ENCODE measurements around the gene HOXC13. TPM values are rescaled to one million over a fixed set of nuclear protein-coding genes. Genes with fewer than 3 reads are reported as not detected.

Gene HOXC13
- total RNA-seq, 4 donors from 2014 or later: not detected

DNA sequence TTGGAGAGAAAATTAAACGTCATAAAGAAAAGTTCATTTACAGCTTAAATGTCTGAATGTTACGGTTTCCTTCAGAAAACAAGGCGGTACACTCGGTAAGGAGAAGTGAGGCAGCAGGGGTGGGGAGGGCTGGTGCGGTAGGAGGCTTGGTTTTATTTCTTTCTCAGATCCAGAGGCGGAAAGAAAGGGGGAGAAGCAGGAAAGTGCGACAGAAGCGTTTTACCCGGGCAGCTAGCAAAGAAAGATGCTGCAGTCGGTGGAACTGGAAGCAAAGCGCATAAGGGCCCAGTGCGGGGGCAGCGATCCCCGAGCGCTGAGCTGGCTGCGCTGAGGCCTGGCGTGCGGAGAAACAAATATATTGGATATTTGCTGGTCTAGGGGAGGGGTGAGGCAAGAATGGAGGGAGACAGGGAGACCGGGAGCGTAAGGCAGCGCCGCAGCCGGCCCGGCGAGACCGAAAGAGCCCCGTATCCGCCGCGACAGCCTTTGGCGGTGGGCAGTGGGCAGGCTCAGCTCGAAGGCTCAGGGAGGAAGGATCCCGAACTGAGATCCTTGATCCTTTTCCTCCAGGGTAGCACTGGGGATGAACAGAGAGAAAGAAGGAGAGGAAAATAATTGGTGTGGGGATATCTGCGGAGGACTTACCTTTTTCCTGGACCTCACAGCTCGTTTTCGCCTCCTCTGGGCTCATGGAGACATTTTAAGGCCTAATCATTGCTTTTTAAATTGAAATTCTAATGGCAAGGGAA is 27.9 kb downstream of the HOXC13 start:
- Histone ChIP-seq H3K36me3 (no peaks in the 10 kb centered on the region), H3K27me3 (peaks cover 9 to 100% (median 90%) of the 10 kb centered on the region in 4 donors), H3K4me3 (peak overlapping the region in 1 of 4 donors; percentile 2), H3K27ac (replicated peaks in 1 of 4) (no peak overlapping the region), H3K4me1 (peaks cover 0 to 28% (median 14%) of the 10 kb centered on the region in 4 donors), H3K9me3 (no peaks in the 10 kb centered on the region)
- no peak for DNase-seq (ENCODE audit: extremely low spot score)
- TF ChIP-seq POLR2AphosphoS5 (IDR thresholded peaks at IDR 0.05) (no peak), EP300 (IDR thresholded peaks at IDR 0.05) (no peak)
- TF ChIP-seq, protein P1, sequence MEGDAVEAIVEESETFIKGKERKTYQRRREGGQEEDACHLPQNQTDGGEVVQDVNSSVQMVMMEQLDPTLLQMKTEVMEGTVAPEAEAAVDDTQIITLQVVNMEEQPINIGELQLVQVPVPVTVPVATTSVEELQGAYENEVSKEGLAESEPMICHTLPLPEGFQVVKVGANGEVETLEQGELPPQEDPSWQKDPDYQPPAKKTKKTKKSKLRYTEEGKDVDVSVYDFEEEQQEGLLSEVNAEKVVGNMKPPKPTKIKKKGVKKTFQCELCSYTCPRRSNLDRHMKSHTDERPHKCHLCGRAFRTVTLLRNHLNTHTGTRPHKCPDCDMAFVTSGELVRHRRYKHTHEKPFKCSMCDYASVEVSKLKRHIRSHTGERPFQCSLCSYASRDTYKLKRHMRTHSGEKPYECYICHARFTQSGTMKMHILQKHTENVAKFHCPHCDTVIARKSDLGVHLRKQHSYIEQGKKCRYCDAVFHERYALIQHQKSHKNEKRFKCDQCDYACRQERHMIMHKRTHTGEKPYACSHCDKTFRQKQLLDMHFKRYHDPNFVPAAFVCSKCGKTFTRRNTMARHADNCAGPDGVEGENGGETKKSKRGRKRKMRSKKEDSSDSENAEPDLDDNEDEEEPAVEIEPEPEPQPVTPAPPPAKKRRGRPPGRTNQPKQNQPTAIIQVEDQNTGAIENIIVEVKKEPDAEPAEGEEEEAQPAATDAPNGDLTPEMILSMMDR (IDR thresholded peaks at IDR 0.05): no peak
- WGBS: 15% methylated on average over 36 of the region's 36 CpGs
- intact Hi-C loops (cut with DNase I): no loop called here

DNA sequence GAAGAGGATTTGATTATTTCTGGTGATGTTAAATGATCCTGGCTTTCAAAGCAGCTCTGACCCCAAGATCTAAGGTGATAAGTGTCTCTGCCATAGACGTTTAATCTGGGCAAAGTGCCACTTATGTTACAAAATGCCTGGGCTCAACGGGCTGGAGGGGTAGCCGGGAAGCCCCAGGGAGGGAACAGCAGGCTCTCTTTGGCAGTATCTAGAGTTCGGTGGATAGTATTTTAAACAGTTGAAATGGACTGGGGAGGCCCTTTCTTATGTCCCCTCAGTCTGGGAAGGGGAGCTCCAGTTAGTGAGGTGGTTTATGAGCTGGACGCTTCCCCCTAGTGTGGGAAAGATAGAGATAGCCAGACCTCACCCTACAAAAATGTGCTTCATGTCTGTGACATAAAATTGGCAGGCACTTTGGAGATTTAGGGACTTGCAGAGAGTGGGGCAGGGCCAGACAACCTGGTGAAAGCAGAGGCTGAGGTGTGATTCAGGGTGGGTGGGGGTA is 28.8 kb downstream of the HOXC13 start:
- H3K4me3 ChIP-seq: no peak overlapping the region
- no peaks in the 10 kb centered on the region for H3K36me3 ChIP-seq
- H3K27me3 ChIP-seq: peaks cover 9 to 100% (median 90%) of the 10 kb centered on the region in 4 donors
- intact Hi-C loops (cut with DNase I): no loop called here
- peaks cover 0 to 26% (median 13%) of the 10 kb centered on the region in 4 donors for H3K4me1 ChIP-seq
- H3K27ac ChIP-seq (replicated peaks in 1 of 4): no peak overlapping the region
- WGBS: 34% methylated on average over 5 of the region's 5 CpGs
- H3K9me3 ChIP-seq: no peaks in the 10 kb centered on the region
- DNase-seq (ENCODE audit: extremely low spot score): no peak
- no peak for TF ChIP-seq EP300 (IDR thresholded peaks at IDR 0.05)
- no peak for TF ChIP-seq POLR2AphosphoS5 (IDR thresholded peaks at IDR 0.05)

DNA sequence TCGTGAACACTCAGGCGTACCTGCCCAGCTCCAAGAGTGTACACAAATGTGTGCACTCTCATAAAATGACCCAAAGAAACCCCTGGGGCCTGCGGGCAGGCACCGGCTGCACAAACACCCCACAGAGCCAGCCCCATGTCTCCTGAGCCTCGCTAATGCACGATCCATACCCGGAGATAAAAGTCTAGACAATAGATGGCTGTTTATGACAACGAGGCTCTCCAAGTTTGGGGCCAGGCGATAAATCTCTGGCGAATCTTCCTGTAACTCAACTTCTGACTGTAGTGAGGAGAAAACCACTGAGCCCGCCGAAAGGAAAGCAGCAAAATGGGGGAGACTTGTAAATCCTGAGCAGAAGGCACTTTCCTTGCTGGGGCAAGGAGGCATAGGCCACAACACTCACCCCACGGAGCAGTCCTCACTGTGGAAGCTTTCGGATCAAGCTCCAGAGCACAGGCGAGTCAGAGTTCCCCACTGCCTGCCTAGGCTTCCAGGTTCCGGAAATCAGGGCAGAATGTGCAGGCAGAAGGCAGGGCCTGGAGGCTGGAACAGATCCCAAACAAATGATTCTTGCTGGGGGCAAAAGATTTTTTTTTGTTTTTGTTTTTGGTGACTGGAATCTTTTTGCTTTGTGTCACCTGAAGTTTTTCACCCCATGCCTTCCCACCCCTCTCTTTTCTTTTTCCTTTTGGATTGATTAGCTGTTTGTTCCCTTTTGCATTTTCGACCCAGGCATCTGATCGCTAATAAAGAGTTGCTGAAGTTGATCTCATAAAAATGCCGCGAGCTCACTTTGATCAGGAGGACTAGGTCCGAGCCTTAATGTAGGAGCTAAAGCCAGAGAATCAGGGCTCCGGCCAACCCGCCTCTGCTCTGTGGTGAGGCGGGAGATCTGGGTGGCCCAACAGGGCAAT is 29.8 kb downstream of the HOXC13 start:
- 33% methylated on average over 16 of the region's 24 CpGs for WGBS
- H3K4me1 ChIP-seq: peaks cover 5 to 30% (median 19%) of the 10 kb centered on the region in 4 donors
- no peak overlapping the region for H3K27ac ChIP-seq (replicated peaks in 1 of 4)
- no peak overlapping the region for H3K4me3 ChIP-seq
- H3K27me3 ChIP-seq: peaks cover 13 to 100% (median 90%) of the 10 kb centered on the region in 4 donors
- no peak for DNase-seq (ENCODE audit: extremely low spot score)
- TF ChIP-seq POLR2A (IDR thresholded peaks at IDR 0.05; ENCODE audit: low read depth) (no peak), EP300 (IDR thresholded peaks at IDR 0.05) (no peak), POLR2AphosphoS5 (IDR thresholded peaks at IDR 0.05) (no peak)
- TF ChIP-seq, protein P1 (IDR thresholded peaks at IDR 0.05): no peak
- H3K36me3 ChIP-seq: no peaks in the 10 kb centered on the region
- intact Hi-C loops (cut with DNase I): no loop called here
- H3K9me3 ChIP-seq: no peaks in the 10 kb centered on the region

DNA sequence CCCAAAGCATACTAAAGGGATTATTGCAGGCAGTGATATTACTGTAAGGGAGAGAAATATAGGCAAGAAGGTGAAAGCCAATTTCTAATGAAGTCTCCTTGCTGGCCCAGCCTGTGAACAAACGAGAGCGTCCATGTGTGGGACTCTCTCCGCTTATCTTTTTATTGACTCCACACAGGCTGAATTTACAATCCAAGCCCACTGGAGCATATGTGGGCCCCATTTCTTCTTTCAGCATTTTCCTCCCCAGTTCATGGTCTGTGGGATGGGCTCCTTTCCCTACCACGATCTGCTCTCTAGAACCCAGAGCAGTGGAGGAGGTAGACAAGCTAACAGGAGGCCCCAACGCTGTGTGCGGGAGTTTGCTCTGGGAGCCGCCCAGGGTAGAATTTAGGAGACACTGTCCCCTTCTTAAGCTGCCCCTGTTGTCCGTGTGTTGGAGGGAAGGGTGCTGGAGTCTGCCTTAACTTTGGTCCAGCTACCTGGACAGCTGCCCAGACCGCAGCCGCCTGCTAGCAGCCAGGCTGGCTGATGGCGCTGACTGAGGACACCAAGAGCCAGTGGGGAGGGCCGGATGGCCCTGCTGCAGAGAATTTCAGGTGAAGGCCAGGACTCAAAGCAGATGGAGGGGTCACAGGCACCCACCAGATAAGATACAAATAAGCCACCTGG is 31.1 kb downstream of the HOXC13 start:
- H3K4me3 ChIP-seq: no peak overlapping the region
- peaks cover 14 to 100% (median 94%) of the 10 kb centered on the region in 4 donors for H3K27me3 ChIP-seq
- TF ChIP-seq POLR2AphosphoS5 (IDR thresholded peaks at IDR 0.05): no peak
- TF ChIP-seq EP300 (IDR thresholded peaks at IDR 0.05): no peak
- TF ChIP-seq, protein P1 (IDR thresholded peaks at IDR 0.05): no peak
- TF ChIP-seq POLR2A (IDR thresholded peaks at IDR 0.05; ENCODE audit: low read depth): no peak
- no peak for DNase-seq (ENCODE audit: extremely low spot score)
- no peak overlapping the region for H3K27ac ChIP-seq (replicated peaks in 1 of 4)
- 19% methylated on average over 10 of the region's 12 CpGs for WGBS
- H3K4me1 ChIP-seq: peaks cover 16 to 38% (median 31%) of the 10 kb centered on the region in 4 donors
- intact Hi-C loops (cut with DNase I): no loop called here
- H3K9me3 ChIP-seq: no peaks in the 10 kb centered on the region
- H3K36me3 ChIP-seq: no peaks in the 10 kb centered on the region
